Measurements from ENCODE around the gene SND1. TPM values are rescaled to one million over a fixed set of nuclear protein-coding genes. Genes with fewer than 3 reads are reported as not detected.

Gene SND1
- polyA plus RNA-seq, 3 donors = 46.5 to 97.3 (median 79.8) TPM

DNA sequence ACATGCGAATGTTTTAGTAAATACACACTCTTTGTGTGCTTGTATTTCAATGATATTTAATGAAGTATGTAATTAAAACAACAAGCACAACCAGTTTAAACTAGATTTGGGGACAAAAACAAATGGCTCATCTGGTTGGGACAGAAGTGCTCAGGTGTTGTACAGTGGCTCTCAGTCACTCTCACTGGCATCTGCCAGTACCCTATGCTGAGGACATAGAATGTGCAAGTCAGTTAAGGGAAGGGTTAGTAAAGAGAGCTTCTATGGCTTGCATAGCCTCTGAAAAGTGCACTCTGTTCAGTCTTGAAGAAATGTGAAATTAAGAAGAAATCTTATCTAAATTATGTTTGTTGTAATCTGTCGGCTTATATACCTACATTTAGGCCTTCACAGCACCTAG is 196.2 kb downstream of the SND1 start:
- H3K4me2 ChIP-seq (replicated peaks; ENCODE audit: extremely low read depth, low read length, poor library complexity, severe bottlenecking) = no peak overlapping the region
- H3K27me3 ChIP-seq (ENCODE audit: control insufficient read depth in 2 of 2, insufficient read depth in 2 of 2, low read length in 2 of 2) = no peaks in the 10 kb centered on the region
- H3K4me1 Mint-ChIP-seq = peaks cover 20% of the 10 kb centered on the region
- H3K9me3 ChIP-seq (replicated peaks in 1 of 2; ENCODE audit: control insufficient read depth in 1 of 2, insufficient read depth in 1 of 2, low read length in 2 of 2) = no peaks in the 10 kb centered on the region
- H3K9me3 Mint-ChIP-seq = no peaks in the 10 kb centered on the region
- no peaks in the 10 kb centered on the region for H3K79me2 ChIP-seq (ENCODE audit: insufficient read depth, low read length)
- no peak for TF ChIP-seq CTCF (IDR thresholded peaks at IDR 0.05)
- H3K4me3 Mint-ChIP-seq = no peak overlapping the region
- no CpG with 5 or more reads among the region's 2 CpGs for whole genome bisulfite sequencing (ENCODE audit: insufficient coverage)
- H3K36me3 ChIP-seq (replicated peaks in 1 of 2; ENCODE audit: control insufficient read depth in 1 of 2, insufficient read depth in 2 of 2, low read length in 2 of 2) = peaks cover 5 to 62% of the 10 kb centered on the region in 2 donors
- no peak overlapping the region for H3K9ac ChIP-seq (ENCODE audit: insufficient read depth, low read length, poor library complexity, severe bottlenecking)
- H3K27ac Mint-ChIP-seq = peak overlapping the region in 2 of 7 donors; percentile 51 to 56
- no peak for DNase-seq
- H3K4me3 ChIP-seq (replicated peaks in 1 of 3; ENCODE audit: low read depth in 2 of 3, low read length in 3 of 3) = no peak overlapping the region
- no peak overlapping the region for H2AFZ ChIP-seq (ENCODE audit: insufficient read depth, low read depth, low read length, poor library complexity, severe bottlenecking)
- peak overlapping the region in 1 of 2 donors; percentile 26 for H3K27ac ChIP-seq (ENCODE audit: low read depth in 1 of 2, low read length in 2 of 2)
- H3K36me3 Mint-ChIP-seq = peaks cover 42 to 51% of the 10 kb centered on the region in 2 donors
- H4K20me1 ChIP-seq (ENCODE audit: insufficient read depth, low read length) = no peaks in the 10 kb centered on the region
- intact Hi-C loops (cut with micrococcal nuclease) = no loop called here
- H3K27me3 Mint-ChIP-seq (ENCODE audit: low read depth in 3 of 3) = no peaks in the 10 kb centered on the region
- peaks cover 16% of the 10 kb centered on the region in 2 donors for H3K4me1 ChIP-seq (ENCODE audit: control insufficient read depth in 1 of 2, insufficient read depth in 2 of 2, low read length in 2 of 2)

DNA sequence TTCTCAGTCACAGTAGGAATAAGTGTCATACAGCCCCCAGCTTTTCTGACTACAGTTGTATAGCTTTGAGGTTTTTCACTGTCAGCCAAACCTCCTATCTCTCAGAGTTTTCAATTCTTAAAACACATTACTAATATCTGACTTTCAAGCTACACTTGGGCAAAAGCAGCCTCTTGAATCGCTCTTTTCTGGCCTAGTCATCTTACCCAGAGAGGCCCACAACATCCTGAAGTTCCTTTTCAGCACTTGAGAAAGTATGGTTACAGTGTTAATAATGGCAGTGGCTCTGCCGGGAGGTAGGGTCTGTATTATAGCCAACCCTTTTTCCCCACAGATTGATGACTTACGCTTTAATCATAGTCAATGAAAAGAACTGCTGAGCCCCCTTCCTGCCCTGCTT is 198.2 kb downstream of the SND1 start:
- Histone ChIP-seq H3K4me3 (replicated peaks in 1 of 3; ENCODE audit: low read depth in 2 of 3, low read length in 3 of 3) (no peak overlapping the region), H4K20me1 (ENCODE audit: insufficient read depth, low read length) (no peaks in the 10 kb centered on the region), H3K27ac (ENCODE audit: low read depth in 1 of 2, low read length in 2 of 2) (no peak overlapping the region), H3K9ac (ENCODE audit: insufficient read depth, low read length, poor library complexity, severe bottlenecking) (no peak overlapping the region), H2AFZ (ENCODE audit: insufficient read depth, low read depth, low read length, poor library complexity, severe bottlenecking) (no peak overlapping the region), H3K4me2 (replicated peaks; ENCODE audit: extremely low read depth, low read length, poor library complexity, severe bottlenecking) (no peak overlapping the region), H3K36me3 (replicated peaks in 1 of 2; ENCODE audit: control insufficient read depth in 1 of 2, insufficient read depth in 2 of 2, low read length in 2 of 2) (peaks cover 3 to 47% of the 10 kb centered on the region in 2 donors), H3K4me1 (ENCODE audit: control insufficient read depth in 1 of 2, insufficient read depth in 2 of 2, low read length in 2 of 2) (peaks cover 9 to 10% of the 10 kb centered on the region in 2 donors), H3K9me3 (replicated peaks in 1 of 2; ENCODE audit: control insufficient read depth in 1 of 2, insufficient read depth in 1 of 2, low read length in 2 of 2) (no peaks in the 10 kb centered on the region), H3K79me2 (ENCODE audit: insufficient read depth, low read length) (no peaks in the 10 kb centered on the region), H3K27me3 (ENCODE audit: control insufficient read depth in 2 of 2, insufficient read depth in 2 of 2, low read length in 2 of 2) (no peaks in the 10 kb centered on the region)
- Mint-ChIP-seq H3K9me3 (no peaks in the 10 kb centered on the region), H3K4me1 (peaks cover 11% of the 10 kb centered on the region), H3K27ac (peak overlapping the region in 2 of 7 donors; percentile 10 to 45), H3K27me3 (ENCODE audit: low read depth in 3 of 3) (no peaks in the 10 kb centered on the region), H3K36me3 (peaks cover 39 to 48% of the 10 kb centered on the region in 2 donors), H3K4me3 (no peak overlapping the region)
- no peak for TF ChIP-seq CTCF (IDR thresholded peaks at IDR 0.05)
- no CpG with 5 or more reads among the region's 3 CpGs for WGBS (ENCODE audit: insufficient coverage)
- intact Hi-C loops (cut with micrococcal nuclease) = no loop called here
- DNase-seq = no peak

Data from CD14-positive monocyte (primary cell).